ENCODE data around the gene PCOLCE2. TPM values are rescaled to one million over a fixed set of nuclear protein-coding genes. Genes with fewer than 3 reads are reported as not detected.

The PCOLCE2 gene
- total and polyA plus RNA-seq, 4 donors: 6.8 to 14.7 (median 10.1) TPM

DNA sequence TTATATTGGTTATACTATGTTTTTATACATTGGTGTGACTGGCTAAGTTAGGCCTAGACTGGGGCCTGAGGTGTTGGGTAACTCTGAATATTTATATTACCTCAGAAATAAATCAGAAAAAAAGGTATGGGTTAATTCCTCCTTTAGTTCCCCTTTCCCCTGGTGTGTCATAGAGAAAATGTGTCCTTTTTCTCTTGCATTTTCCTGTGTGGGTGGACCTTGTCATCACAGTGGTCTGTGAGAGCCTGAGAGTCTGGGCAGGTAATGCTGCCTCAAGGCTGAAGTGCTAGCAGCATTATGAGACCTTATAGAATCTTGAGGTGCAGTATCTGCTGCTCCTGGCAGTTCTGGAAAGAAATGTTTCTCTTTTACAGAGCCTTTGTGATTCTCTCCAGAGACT is 69.7 kb downstream of the PCOLCE2 start:
- Histone ChIP-seq H3K4me1 (ENCODE audit: control insufficient read depth, insufficient read depth, low read length) (no peaks in the 10 kb centered on the region), H3K27me3 (ENCODE audit: control insufficient read depth, insufficient read depth, low read length) (no peaks in the 10 kb centered on the region), H3K27ac (ENCODE audit: low read depth, low read length) (no peak overlapping the region), H3K9me3 (ENCODE audit: control insufficient read depth, insufficient read depth, low read length) (no peaks in the 10 kb centered on the region), H3K4me3 (ENCODE audit: low read depth, low read length) (no peak overlapping the region), H3K36me3 (ENCODE audit: control insufficient read depth, insufficient read depth, low read length) (no peaks in the 10 kb centered on the region)
- no peak for DNase-seq (ENCODE audit: low read depth in 4 of 6, low spot score in 6 of 6)

DNA sequence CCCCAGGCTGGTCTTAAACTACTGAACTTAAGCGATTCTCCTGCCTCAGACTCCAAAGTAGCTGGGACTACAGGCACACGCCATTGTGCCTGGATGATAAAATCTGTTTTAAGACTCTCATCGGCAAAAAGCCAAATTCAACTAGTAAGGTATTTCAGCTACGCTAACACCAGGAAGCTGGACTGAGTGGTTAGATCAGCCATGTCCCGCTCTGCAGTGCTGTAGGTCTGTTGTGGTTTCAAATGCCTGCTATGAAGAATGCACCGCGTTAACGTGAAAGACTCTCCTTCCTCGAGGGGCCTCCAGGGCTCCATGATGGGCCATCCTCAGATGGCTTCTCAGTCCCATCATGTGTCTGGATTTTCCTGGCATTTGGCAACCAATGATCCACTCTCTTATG is 70.2 kb downstream of the PCOLCE2 start:
- 94% methylated on average over 9 of the region's 9 CpGs for WGBS (ENCODE audit: insufficient coverage)
- DNase-seq (ENCODE audit: low read depth in 4 of 6, low spot score in 6 of 6): no peak
- no peaks in the 10 kb centered on the region for H3K9me3 ChIP-seq (ENCODE audit: control insufficient read depth, insufficient read depth, low read length)

DNA sequence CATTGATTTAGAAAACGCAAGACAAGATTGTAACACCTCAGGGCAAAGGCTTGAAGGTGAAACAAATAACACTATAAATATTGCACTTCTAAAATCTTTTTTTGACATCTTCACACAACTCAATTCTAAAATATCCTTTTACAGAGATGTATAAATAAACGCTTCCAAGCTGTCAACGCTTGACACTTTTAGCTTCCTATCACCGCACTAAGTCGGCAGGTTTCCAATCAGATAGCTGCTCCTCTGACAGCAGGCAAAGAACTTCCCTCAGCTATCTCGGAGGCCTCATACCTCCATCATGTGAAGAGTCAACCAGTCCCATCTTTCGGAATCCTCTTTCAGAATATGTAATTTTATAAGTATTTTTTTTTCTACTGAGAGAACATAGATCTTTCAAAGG is 71.0 kb downstream of the PCOLCE2 start:
- DNase-seq (ENCODE audit: low read depth in 4 of 6, low spot score in 6 of 6): peak in 1 of 6 donors; percentile 12
- Histone ChIP-seq H3K9me3 (ENCODE audit: control insufficient read depth, insufficient read depth, low read length) (no peaks in the 10 kb centered on the region), H3K27ac (ENCODE audit: low read depth, low read length) (no peak overlapping the region), H3K4me1 (ENCODE audit: control insufficient read depth, insufficient read depth, low read length) (no peaks in the 10 kb centered on the region), H3K4me3 (ENCODE audit: low read depth, low read length) (no peak overlapping the region), H3K36me3 (ENCODE audit: control insufficient read depth, insufficient read depth, low read length) (no peaks in the 10 kb centered on the region), H3K27me3 (ENCODE audit: control insufficient read depth, insufficient read depth, low read length) (no peaks in the 10 kb centered on the region)
- WGBS (ENCODE audit: insufficient coverage): 82% methylated on average over 4 of the region's 7 CpGs

More for the DNA sequence above, 70.2 kb downstream of the PCOLCE2 start:
- Histone ChIP-seq H3K4me1 (ENCODE audit: control insufficient read depth, insufficient read depth, low read length) (no peaks in the 10 kb centered on the region), H3K27me3 (ENCODE audit: control insufficient read depth, insufficient read depth, low read length) (no peaks in the 10 kb centered on the region), H3K36me3 (ENCODE audit: control insufficient read depth, insufficient read depth, low read length) (no peaks in the 10 kb centered on the region), H3K4me3 (ENCODE audit: low read depth, low read length) (no peak overlapping the region), H3K27ac (ENCODE audit: low read depth, low read length) (no peak overlapping the region)

DNA sequence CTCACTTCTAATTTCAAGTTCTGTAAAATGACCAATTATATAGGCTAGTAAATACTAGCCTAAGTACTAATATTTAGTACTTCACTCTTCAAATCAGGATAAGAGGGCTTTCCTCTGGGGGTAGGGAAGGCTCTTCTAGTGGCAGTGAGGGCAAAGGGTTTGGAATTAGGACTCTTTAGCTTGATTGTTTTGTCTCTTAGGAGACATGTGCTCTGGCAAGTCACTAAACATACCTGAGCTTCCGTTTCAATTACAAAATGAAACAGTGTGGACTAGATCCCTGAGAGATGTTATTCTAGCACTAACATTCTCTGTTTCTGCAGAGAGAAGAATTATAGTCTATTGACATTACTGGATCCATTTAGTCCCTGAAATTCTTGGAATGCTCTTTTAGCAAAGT is 71.5 kb downstream of the PCOLCE2 start:
- Histone ChIP-seq H3K27me3 (ENCODE audit: control insufficient read depth, insufficient read depth, low read length) (no peaks in the 10 kb centered on the region), H3K27ac (ENCODE audit: low read depth, low read length) (no peak overlapping the region), H3K4me3 (ENCODE audit: low read depth, low read length) (no peak overlapping the region), H3K4me1 (ENCODE audit: control insufficient read depth, insufficient read depth, low read length) (no peaks in the 10 kb centered on the region), H3K9me3 (ENCODE audit: control insufficient read depth, insufficient read depth, low read length) (no peaks in the 10 kb centered on the region), H3K36me3 (ENCODE audit: control insufficient read depth, insufficient read depth, low read length) (no peaks in the 10 kb centered on the region)
- no CpG with 5 or more reads among the region's 1 CpG for WGBS (ENCODE audit: insufficient coverage)
- DNase-seq (ENCODE audit: low read depth in 4 of 6, low spot score in 6 of 6): no peak

DNA sequence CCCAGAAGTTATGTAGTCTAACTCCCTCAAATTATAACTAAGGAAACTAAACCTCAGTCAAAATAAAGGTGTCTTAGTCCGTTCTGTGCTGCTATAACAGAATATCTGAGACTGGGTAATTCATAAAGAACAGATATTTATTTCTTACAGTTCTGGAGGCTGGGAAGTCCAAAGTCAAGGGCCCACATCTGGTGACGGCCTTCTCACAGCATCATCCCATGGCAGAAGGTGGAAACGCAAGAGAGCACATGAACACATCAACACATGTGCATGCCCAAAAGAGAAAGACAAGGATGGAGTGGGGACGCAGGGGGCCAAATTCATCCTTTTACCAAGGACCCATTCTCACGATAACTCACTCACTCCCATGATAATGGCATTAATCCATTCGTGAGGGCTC is 73.1 kb downstream of the PCOLCE2 start:
- H3K4me3 ChIP-seq (ENCODE audit: low read depth, low read length): no peak overlapping the region
- H3K4me1 ChIP-seq (ENCODE audit: control insufficient read depth, insufficient read depth, low read length): no peaks in the 10 kb centered on the region
- H3K27me3 ChIP-seq (ENCODE audit: control insufficient read depth, insufficient read depth, low read length): no peaks in the 10 kb centered on the region
- 93% methylated on average over 3 of the region's 6 CpGs for WGBS (ENCODE audit: insufficient coverage)
- H3K36me3 ChIP-seq (ENCODE audit: control insufficient read depth, insufficient read depth, low read length): no peaks in the 10 kb centered on the region
- DNase-seq (ENCODE audit: low read depth in 4 of 6, low spot score in 6 of 6): no peak
- no peak overlapping the region for H3K27ac ChIP-seq (ENCODE audit: low read depth, low read length)
- no peaks in the 10 kb centered on the region for H3K9me3 ChIP-seq (ENCODE audit: control insufficient read depth, insufficient read depth, low read length)

DNA sequence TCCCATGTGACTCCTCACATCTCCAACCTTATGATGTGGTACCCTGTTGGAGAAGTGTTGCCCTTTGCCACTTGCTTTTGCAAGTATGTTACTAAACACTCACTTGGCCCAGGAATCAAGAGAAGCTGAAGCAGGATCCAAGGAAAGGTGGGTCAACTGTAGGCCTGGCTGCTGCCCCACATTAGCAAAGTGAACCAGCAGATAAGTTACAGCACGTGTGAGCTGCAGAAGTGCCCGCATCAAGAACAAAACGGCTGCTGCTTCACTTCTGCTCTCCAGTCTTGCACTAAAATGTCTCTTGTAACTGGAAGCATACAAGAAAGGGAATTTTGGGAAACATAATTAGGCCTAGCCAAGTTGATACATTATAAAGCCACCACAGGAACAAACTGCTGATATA is 79.6 kb downstream of the PCOLCE2 start:
- 87% methylated on average over 3 of the region's 3 CpGs for WGBS (ENCODE audit: insufficient coverage)
- Histone ChIP-seq H3K9me3 (ENCODE audit: control insufficient read depth, insufficient read depth, low read length) (no peaks in the 10 kb centered on the region), H3K4me3 (ENCODE audit: low read depth, low read length) (no peak overlapping the region), H3K27me3 (ENCODE audit: control insufficient read depth, insufficient read depth, low read length) (no peaks in the 10 kb centered on the region), H3K36me3 (ENCODE audit: control insufficient read depth, insufficient read depth, low read length) (peaks cover 3% of the 10 kb centered on the region), H3K4me1 (ENCODE audit: control insufficient read depth, insufficient read depth, low read length) (no peaks in the 10 kb centered on the region), H3K27ac (ENCODE audit: low read depth, low read length) (no peak overlapping the region)
- no peak for DNase-seq (ENCODE audit: low read depth in 4 of 6, low spot score in 6 of 6)

DNA sequence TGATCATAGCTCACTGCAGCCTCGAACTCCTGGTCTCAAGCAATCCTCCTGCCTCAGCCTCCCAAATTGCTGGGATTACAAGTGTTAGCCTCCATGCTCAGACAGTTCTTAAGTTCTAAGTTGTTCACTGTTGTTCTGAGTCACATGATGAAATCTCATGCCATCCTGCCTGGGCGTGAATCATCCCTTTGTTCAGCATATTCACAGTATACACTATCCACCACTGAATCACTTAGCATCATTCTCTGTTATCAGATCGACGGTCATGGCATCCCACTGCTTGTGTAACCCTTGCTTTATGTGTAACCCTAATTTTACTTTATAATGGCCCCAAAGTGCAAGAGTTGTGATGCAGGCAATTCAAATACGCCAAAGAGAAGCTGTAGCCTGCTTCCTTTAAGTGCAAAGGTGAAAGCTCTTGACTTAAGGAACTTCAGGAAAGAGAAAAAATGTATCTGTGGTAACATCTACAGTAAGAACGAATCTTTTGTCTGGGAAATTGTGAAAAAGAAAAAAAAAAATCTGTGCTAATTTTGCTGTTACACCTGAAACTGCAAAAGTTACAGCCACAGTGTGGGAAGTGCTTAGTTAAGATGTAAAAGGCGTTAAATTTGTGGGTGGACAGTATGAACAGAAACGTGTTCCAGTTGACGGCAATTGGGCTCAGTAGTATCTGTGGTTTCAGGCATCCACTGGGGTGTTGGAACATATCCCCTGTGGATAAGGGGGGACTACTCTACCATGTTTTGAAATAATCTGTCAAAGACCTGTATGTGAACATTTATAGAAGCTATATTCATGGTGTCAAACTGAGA is 80.6 kb downstream of the PCOLCE2 start:
- H3K27me3 ChIP-seq (ENCODE audit: control insufficient read depth, insufficient read depth, low read length): no peaks in the 10 kb centered on the region
- peaks cover 3% of the 10 kb centered on the region for H3K36me3 ChIP-seq (ENCODE audit: control insufficient read depth, insufficient read depth, low read length)
- no peaks in the 10 kb centered on the region for H3K9me3 ChIP-seq (ENCODE audit: control insufficient read depth, insufficient read depth, low read length)
- no peak for DNase-seq (ENCODE audit: low read depth in 4 of 6, low spot score in 6 of 6)
- H3K4me1 ChIP-seq (ENCODE audit: control insufficient read depth, insufficient read depth, low read length): no peaks in the 10 kb centered on the region
- H3K27ac ChIP-seq (ENCODE audit: low read depth, low read length): no peak overlapping the region
- 92% methylated on average over 4 of the region's 9 CpGs for WGBS (ENCODE audit: insufficient coverage)
- H3K4me3 ChIP-seq (ENCODE audit: low read depth, low read length): no peak overlapping the region

DNA sequence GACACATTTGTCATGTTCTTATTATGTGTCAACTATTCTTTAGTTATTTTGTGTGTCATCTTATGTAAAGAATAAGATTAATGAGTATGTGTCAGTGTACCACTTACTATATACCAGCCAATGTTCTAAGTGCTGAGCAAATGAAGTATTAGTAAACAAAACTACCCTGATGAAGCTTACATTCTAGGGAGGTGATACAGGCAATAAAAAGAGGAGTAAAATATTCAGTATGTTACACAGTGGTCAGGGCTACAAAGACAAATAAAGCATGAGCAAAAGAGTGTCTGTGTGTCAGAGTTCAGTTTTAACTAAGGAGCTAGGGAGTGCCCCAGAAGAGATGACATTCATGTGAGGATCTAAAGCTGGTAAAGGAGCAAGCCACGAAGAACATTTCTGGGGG is 86.0 kb downstream of the PCOLCE2 start:
- no peak overlapping the region for H3K4me3 ChIP-seq (ENCODE audit: low read depth, low read length)
- 90% methylated on average over 1 of the region's 1 CpG for WGBS (ENCODE audit: insufficient coverage)
- H3K4me1 ChIP-seq (ENCODE audit: control insufficient read depth, insufficient read depth, low read length): no peaks in the 10 kb centered on the region
- no peak for DNase-seq (ENCODE audit: low read depth in 4 of 6, low spot score in 6 of 6)
- peaks cover 3% of the 10 kb centered on the region for H3K36me3 ChIP-seq (ENCODE audit: control insufficient read depth, insufficient read depth, low read length)
- H3K9me3 ChIP-seq (ENCODE audit: control insufficient read depth, insufficient read depth, low read length): no peaks in the 10 kb centered on the region
- H3K27me3 ChIP-seq (ENCODE audit: control insufficient read depth, insufficient read depth, low read length): no peaks in the 10 kb centered on the region
- no peak overlapping the region for H3K27ac ChIP-seq (ENCODE audit: low read depth, low read length)

DNA sequence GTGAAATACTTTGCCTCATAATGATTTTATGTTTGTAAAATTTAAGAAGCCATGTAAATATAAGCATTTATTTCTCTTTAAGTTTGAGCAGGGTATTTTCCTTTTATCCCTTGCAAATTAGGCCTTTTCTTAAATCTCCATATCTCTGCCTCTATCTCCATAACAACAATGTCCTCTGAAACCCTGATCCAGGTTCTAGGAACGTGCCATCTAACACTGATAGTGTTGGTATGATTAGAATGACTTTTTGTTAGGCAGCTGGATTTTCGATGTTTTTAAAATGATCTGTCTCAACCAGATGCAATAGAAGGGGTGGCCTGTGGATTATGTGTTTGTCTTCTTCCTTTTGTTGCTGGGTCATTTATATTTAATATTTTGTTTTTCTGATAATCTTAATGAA is 87.1 kb downstream of the PCOLCE2 start:
- Histone ChIP-seq H3K27ac (ENCODE audit: low read depth, low read length) (no peak overlapping the region), H3K4me3 (ENCODE audit: low read depth, low read length) (no peak overlapping the region), H3K36me3 (ENCODE audit: control insufficient read depth, insufficient read depth, low read length) (peaks cover 3% of the 10 kb centered on the region), H3K4me1 (ENCODE audit: control insufficient read depth, insufficient read depth, low read length) (no peaks in the 10 kb centered on the region), H3K27me3 (ENCODE audit: control insufficient read depth, insufficient read depth, low read length) (no peaks in the 10 kb centered on the region), H3K9me3 (ENCODE audit: control insufficient read depth, insufficient read depth, low read length) (no peaks in the 10 kb centered on the region)
- WGBS (ENCODE audit: insufficient coverage): no CpG with 5 or more reads among the region's 2 CpGs
- DNase-seq (ENCODE audit: low read depth in 4 of 6, low spot score in 6 of 6): no peak

DNA sequence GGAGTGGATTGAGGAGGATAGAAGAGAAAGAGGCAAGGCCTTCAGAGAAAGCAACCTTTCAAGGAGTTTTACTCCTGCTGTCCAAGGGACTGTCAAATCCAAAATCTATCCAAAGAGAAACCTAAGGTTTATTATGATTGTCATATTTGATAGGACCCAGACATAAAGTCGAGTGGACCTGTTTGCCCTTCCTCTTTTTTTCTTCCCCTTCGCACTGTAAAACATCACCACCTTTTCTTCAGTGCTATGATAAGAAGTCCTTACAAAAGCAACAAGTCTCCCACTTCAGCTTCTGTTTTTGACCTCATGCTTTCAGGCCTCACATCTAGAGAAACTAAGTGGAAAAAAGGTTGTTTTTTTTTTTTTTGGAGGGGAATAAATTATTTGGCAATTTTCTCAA is 92.1 kb downstream of the PCOLCE2 start:
- Histone ChIP-seq H3K27me3 (ENCODE audit: control insufficient read depth, insufficient read depth, low read length) (no peaks in the 10 kb centered on the region), H3K27ac (ENCODE audit: low read depth, low read length) (no peak overlapping the region), H3K9me3 (ENCODE audit: control insufficient read depth, insufficient read depth, low read length) (no peaks in the 10 kb centered on the region), H3K4me1 (ENCODE audit: control insufficient read depth, insufficient read depth, low read length) (no peaks in the 10 kb centered on the region), H3K4me3 (ENCODE audit: low read depth, low read length) (no peak overlapping the region), H3K36me3 (ENCODE audit: control insufficient read depth, insufficient read depth, low read length) (no peaks in the 10 kb centered on the region)
- WGBS (ENCODE audit: insufficient coverage): 100% methylated on average over 1 of the region's 2 CpGs
- DNase-seq (ENCODE audit: low read depth in 4 of 6, low spot score in 6 of 6): no peak

Measured in spinal cord (tissue), 10 donors.